Right hindlimb (tissue), 1 donor: Measurements from ENCODE around the gene COX14.

Experiments used
- DNase-seq: peaks from one replicate; pipeline ENCODE4 v3.0.0-alpha.2; 2018

COX14 gene

DNA sequence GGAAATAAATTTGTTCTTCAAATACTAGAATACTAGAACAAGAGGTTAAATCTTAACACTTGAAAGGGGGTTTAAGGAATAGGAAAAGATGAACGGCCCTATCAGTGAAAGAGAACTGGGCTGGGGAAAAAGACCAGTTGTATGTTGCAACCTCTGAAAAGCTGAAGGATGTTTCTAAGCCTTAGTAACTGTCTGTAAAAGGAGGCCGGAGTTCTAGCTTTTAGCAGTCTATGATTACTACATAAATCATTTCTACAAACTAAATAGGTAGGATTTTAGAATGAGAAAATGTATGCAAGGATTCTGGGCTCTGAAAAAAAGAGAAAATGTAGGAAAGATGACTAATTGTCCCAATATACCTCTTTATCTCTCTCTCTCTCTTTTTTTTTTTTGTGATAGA lies 50.2 kb downstream of the COX14 start:
- no peak for DNase-seq

DNA sequence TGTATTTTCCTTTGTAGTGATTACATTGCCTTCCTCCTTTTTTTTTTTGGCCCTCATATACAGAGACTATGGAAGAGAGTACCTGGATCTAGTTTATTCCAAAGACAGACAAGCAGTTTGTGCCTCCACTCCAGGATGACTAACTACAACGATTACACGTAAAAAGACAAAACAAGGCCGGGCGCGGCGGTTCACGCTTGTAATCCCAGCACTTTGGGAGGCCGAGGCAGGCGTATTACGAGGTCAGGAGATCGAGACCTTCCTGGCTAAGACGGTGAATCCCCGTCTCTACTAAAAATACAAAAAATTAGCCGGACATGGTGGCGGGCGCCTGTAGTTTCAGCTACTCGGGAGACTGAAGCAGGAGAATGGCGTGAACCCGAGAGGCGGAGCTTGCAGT lies 52.9 kb downstream of the COX14 start:
- no peak for DNase-seq

DNA sequence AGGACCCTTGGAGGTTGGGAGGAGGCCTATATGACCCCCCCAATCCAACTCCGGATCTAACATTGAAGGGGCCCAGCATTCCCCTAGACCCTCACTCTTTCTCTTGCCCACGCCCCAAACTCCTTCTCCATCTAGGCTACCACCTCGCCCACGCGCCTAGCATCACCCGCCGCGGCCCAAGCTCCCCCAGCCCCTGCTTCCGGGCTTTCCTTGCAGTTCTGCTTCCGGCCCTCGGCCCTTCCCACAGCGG lies 54.7 kb downstream of the COX14 start:
- no peak for DNase-seq

DNA sequence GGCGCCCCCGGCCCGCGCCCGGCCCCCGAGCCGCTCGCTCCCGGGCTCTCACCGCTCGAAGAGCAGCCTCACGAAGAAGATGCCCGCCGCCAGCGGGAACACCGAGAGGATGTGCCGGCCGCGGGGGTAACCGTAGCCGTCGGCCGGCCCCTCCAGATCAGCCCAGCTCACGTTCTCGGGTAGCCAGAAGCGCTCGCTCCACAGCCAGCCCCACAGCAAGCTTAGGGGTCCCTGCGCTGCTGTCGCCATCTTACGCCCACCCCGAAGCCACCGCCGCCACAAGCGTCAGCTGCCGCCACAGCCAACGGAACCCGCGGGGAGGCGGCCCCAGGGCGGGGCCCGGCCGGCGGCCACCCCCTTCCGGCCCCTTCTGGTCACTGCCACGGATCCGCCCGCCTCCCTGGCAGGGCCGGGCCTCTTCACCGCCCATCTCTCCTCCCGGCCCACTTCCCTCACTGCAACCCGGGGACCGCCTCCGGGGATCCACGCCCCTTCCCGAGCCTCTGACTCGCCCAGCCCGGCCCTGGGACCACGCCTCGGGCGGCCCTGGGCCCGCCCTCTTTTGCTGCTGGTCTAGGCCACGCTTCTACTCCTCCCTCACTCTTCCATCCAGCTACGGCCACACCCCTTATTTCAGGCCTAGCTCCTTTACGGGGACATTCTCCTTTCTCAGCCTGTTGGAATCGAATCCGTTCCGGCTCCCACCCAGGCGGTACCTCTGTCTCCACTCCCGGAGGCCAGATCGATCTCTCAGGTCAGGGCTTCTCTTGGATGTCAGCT lies 55.2 kb downstream of the COX14 start, which contains the start of gene CERS5:
Gene CERS5 (minus strand): TSS at position 321 of the 780 bp plus-strand sequence. CDS start 72 bp downstream, at position 249.
- peak; percentile 100 for DNase-seq
